ENCODE measurements around the gene MORN2. TPM values are rescaled to one million over a fixed set of nuclear protein-coding genes. Genes with fewer than 3 reads are reported as not detected.

The MORN2 gene
- total and polyA plus RNA-seq, 2 of the 13 experiments (the other 11 are each of a cell fraction or from before 2014, with no cell fraction given), result 7.0 to 28.0 TPM

GRCh38 chr2:38875576-38876367, at the start of gene MORN2, which contains the start of gene DHX57 (continued):
- no peak for TF ChIP-seq MTF2 (CRISPR knock-in tag; IDR thresholded peaks at IDR 0.05; ENCODE audit: borderline replicate concordance)
- no peak for TF ChIP-seq MIER2 (CRISPR knock-in tag; IDR thresholded peaks at IDR 0.05)
- TF ChIP-seq ASH2L (IDR thresholded peaks at IDR 0.05; ENCODE audit: insufficient read length, low read depth, low read length), result peak; percentile 98
- TF ChIP-seq MEIS2 (CRISPR knock-in tag; IDR thresholded peaks at IDR 0.05), result peak; percentile 87; the same call in 1 of the 2 replicates
- TF ChIP-seq E2F2 (CRISPR knock-in tag; IDR thresholded peaks at IDR 0.05; ENCODE audit: borderline replicate concordance), result no peak
- peak; percentile 82; the same call in 1 of the 2 replicates for TF ChIP-seq ZNF724P (CRISPR knock-in tag; IDR thresholded peaks at IDR 0.05; ENCODE audit: borderline replicate concordance)
- no peak for TF ChIP-seq ZNF468 (CRISPR knock-in tag; IDR thresholded peaks at IDR 0.05)
- TF ChIP-seq ZNF644 (CRISPR knock-in tag; IDR thresholded peaks at IDR 0.05; ENCODE audit: low read depth), result peak; percentile 35; the same call in 1 of the 2 replicates
- TF ChIP-seq ZBTB37 (CRISPR knock-in tag; IDR thresholded peaks at IDR 0.05), result no peak
- peak; percentile 60; the same call in 1 of the 2 replicates for TF ChIP-seq ZNF670 (CRISPR knock-in tag; IDR thresholded peaks at IDR 0.05; ENCODE audit: borderline replicate concordance)
- TF ChIP-seq MAX (IDR thresholded peaks at IDR 0.05), result peak; percentile 88
- TF ChIP-seq MAF1 (CRISPR knock-in tag; IDR thresholded peaks at IDR 0.05; ENCODE audit: borderline replicate concordance), result no peak
- no peak for TF ChIP-seq SCMH1 (CRISPR knock-in tag; IDR thresholded peaks at IDR 0.05; ENCODE audit: borderline replicate concordance)
- TF ChIP-seq KLF9 (CRISPR knock-in tag; IDR thresholded peaks at IDR 0.05; ENCODE audit: low read depth), result peak; percentile 69; the same call in 1 of the 2 replicates
- TF ChIP-seq AKAP8 (CRISPR knock-in tag; IDR thresholded peaks at IDR 0.05), result peak; percentile 82; the same call in 1 of the 2 replicates
- peak; percentile 15; the same call in 1 of the 2 replicates for TF ChIP-seq ZSCAN5A (CRISPR knock-in tag; IDR thresholded peaks at IDR 0.05; ENCODE audit: borderline replicate concordance)
- peak; percentile 95 for TF ChIP-seq U2AF1 (optimal IDR thresholded peaks at IDR 0.05; ENCODE audit: low read depth, low read length)
- no peak for TF ChIP-seq ZNF460 (CRISPR knock-in tag; IDR thresholded peaks at IDR 0.05; ENCODE audit: borderline replicate concordance)
- peak; percentile 58; the same call in 1 of the 2 replicates for TF ChIP-seq ZNF362 (CRISPR knock-in tag; IDR thresholded peaks at IDR 0.05; ENCODE audit: borderline replicate concordance)
- no peak for TF ChIP-seq SSRP1 (CRISPR knock-in tag; IDR thresholded peaks at IDR 0.05)
- TF ChIP-seq ELF3 (CRISPR knock-in tag; IDR thresholded peaks at IDR 0.05), result peak; percentile 57; the same call in 1 of the 2 replicates
